GM10266 (cell line): ENCODE results near the gene GPR25.

Experiments
- DNase-seq: peaks from one replicate; pipeline ENCODE4 v3.0.0; 2012; ENCODE audit errors: extremely low spot score
- TF ChIP-seq, protein P1 (sequence below): IDR thresholded peaks from 2 replicates; pipeline ENCODE4 v1.5.1; 2012; ENCODE audit warnings: mild to moderate bottlenecking, low read depth; ENCODE audit not compliant: control insufficient read depth, insufficient read depth; ENCODE audit errors: missing control alignments

GPR25 gene

DNA sequence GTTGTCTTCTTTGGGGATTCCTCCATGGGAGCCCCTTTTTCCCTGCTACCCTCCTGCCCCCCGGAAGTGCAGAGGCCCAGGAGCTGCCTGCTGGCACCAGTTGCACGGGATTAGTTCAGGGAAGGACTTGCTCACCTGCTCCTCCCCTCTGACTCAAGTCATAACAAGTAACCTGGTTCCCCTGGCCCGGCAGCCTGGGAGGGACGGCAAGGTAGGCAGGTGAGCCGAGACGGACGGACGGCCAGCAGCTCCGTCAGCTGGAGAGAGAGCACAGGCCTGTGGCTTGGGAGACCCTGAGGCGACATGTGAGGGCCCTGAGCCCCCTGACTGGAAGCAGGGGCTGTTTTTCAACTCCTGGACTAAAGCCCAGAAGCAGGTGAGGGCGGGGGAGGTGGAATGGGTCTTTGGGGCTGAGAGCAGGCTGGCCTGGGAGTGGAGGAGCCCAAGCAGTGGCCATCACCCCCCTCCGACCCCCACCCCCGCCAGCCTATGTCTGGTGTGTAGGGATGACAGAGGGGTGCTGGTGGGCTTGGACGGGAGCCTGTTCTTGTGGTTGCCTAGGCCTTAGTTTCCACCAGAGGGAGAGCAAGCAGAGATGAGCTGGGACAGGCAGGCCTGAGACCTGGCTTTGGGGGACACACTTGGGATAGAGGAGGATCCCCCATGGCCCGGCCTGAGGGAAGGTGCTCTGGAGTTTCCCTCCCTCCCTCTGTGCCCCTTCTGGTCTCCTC is 22.1 kb downstream of the GPR25 start, which contains the start of gene INAVA:
INAVA (plus strand) TSS at position 189 of the 731 bp plus-strand sequence. CDS start 3,501 bp downstream, outside the sequence.
- no peak for DNase-seq

DNA sequence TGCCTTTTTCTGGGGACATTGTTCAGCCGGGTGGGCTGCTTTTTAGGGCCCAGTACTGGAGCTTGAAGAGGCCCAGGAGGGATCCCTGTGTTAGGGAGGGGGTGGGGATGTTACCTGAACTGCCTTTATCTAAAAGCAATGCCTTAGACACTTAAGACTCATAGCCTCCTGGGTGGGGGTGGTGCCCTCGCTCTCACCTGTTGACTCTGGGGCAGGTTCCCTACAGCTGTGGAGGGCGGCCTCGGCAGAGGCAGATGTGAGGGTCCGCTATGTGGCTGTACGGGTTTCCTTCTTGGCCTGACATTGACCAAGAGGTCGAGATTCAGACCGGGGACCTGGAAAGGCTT is 22.6 kb downstream of the GPR25 start:
- DNase-seq, result no peak
- TF ChIP-seq, protein P1, sequence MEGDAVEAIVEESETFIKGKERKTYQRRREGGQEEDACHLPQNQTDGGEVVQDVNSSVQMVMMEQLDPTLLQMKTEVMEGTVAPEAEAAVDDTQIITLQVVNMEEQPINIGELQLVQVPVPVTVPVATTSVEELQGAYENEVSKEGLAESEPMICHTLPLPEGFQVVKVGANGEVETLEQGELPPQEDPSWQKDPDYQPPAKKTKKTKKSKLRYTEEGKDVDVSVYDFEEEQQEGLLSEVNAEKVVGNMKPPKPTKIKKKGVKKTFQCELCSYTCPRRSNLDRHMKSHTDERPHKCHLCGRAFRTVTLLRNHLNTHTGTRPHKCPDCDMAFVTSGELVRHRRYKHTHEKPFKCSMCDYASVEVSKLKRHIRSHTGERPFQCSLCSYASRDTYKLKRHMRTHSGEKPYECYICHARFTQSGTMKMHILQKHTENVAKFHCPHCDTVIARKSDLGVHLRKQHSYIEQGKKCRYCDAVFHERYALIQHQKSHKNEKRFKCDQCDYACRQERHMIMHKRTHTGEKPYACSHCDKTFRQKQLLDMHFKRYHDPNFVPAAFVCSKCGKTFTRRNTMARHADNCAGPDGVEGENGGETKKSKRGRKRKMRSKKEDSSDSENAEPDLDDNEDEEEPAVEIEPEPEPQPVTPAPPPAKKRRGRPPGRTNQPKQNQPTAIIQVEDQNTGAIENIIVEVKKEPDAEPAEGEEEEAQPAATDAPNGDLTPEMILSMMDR, result no peak

More for the DNA sequence above, 22.1 kb downstream of the GPR25 start, which contains the start of gene INAVA:
- TF ChIP-seq, protein P1, result peak; percentile 9

DNA sequence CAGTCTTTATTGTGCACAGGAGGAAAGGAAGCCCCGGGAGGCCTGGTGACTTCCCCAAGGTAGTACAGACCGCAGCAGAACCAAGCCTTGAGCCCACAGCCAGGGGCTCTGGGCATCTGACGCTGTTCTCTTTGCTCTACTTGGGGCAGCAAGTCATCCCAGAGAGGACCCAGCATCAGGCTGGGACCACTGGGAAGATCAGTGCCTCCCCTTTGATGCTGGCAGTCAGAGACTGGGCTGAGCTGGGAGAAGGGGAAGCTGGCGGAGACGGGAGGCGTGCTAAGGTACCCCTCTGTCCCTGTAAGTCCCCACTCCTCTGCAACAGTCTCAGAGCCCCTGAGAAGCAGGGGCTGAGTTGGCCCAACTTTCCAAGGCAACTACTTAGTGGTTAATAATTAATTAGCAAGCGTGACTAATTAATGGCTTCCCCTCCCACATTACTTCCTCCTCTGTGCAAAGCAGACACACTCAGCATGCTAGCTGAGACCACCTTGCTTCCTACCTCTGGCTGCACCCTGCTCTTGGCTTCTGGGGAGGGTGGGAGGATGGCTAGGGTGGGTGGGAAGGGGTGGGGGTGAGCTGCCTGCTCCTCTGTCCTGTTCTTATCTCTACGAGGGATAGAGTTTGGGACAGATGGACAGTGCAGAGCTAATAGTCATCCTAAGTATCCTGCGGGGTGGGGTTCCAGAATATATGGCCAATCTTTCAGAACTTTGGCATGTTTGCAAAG is 23.2 kb downstream of the GPR25 start:
- DNase-seq, result no peak
- TF ChIP-seq, protein P1, result no peak

DNA sequence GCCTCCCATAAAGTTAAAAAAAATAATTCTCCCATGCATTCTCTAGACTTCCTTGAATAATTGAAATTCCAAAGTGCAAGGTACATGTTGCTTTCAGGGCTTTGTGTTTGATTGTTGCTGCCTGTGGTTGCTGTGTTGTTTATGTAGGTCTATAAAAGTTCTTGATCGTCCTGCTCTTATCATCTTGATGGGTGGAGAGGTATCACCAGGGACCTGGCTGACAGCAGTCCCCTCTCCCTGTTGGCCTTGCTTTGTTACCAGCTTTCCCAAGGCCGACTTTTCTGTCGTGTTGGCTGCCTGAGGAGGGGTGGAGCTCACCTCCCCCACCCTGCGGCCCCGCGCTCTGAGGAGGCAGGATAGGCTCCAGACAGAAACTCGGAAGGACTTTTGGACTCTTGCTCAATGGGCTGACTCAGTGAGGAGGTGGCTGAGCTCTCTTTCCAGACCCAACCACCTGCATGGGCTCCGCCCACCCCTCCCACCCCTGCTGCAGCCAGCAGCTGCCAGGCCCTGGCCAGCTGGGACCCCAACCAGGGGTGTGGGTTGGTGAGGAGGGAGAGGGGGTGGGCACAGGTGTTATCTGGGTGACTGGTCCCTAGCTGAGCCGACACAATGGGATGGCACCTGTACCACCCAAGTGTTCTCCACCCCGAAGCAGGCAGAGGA is 23.9 kb downstream of the GPR25 start:
- TF ChIP-seq, protein P1, result no peak

DNA sequence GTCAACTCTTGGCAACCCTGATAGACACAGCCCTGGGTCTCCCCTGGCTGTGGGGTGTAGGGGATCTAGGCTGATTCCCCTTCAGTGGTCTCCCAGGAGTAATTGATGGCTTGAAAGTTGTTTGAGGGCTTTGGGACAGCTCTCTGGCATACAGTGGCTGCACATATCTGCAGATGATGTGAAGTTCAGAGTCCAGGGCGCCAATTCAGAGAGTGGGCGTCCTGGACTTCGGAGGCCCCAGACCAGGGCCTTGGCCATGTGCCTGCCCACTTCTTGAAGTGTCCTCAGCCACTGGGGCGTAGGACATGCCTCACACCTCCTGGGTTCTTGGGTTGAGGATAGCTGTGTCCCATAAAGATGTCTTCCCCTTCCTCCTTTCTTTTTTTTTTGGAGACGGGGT is 24.5 kb downstream of the GPR25 start:
- TF ChIP-seq, protein P1, result no peak
- DNase-seq, result no peak

More for the DNA sequence above, 23.9 kb downstream of the GPR25 start:
- DNase-seq, result no peak

DNA sequence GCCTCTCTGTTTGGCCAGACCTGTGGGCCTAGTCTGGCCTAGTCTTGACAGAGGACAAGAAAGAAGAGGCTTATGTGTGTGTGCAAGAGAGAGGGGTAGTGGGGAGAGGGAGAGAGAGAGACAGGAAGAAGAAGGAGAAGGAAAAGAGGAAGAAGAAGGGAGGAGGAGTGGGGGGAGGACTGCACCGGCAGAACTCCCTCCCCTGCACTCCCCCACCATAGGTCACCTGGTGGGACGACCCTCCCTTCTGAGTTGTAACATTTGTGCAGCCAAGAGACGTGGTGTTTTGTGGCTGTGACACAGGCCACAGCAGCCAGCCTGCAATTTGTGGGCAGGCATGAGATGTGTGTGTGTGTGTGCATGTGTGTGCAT is 26.2 kb downstream of the GPR25 start:
- DNase-seq, result no peak
- TF ChIP-seq, protein P1, result no peak
